BJ (cell line): Measurements from ENCODE around the gene ZDHHC8. TPM values are rescaled to one million over a fixed set of nuclear protein-coding genes. Genes with fewer than 3 reads are reported as not detected.
A peak's percentile ranks its signal among the peaks of the same experiment; 100 is the strongest.

Experiments used
- CTCF ChIA-PET: fragments of 350-600 bp; formaldehyde crosslinking; extraction: SDS; loops from one replicate; lab custom pipeline; 2021; ENCODE audit warnings: antibody characterized with exemption, inconsistent platforms; lab: Yijun Ruan, JAX
- POLR2A ChIA-PET: fragments of 300-600 bp; sonication (Branson Sonifier 250); formaldehyde crosslinking; extraction: SDS; loops from one replicate; lab custom pipeline; 2021; ENCODE audit warnings: antibody characterized with exemption; lab: Charles Lee
- DNase-seq: peaks from one replicate; pipeline ENCODE4 v3.0.0-alpha.2; 2011; ENCODE audit warnings: low read depth
- H3K27me3 ChIP-seq: 2 replicates; pipeline ENCODE4 v1.6.0; 2011; ENCODE audit warnings: low read length; ENCODE audit not compliant: control insufficient read depth, insufficient read depth
- H3K36me3 ChIP-seq: 2 replicates; pipeline ENCODE4 v1.5.1; 2011; ENCODE audit warnings: low read length; ENCODE audit not compliant: control insufficient read depth, insufficient read depth
- H3K4me3 ChIP-seq: 2 replicates; pipeline ENCODE4 v1.5.1; 2011; ENCODE audit warnings: low read depth, mild to moderate bottlenecking, control low read depth, low read length
- polyA minus RNA-seq: library from RNA; depleted of rRNA, polyadenylated mRNA; stranded (reverse); fragments of >200 nt; gene quantifications from 2 replicates; pipeline ENCODE4 v1.2.3, GENCODE V29; 2011; rRNA and poly(A)+ RNA removed
- polyA plus RNA-seq: library from polyadenylated mRNA; depleted of rRNA; stranded (reverse); fragments of >200 nt; gene quantifications from 2 replicates; pipeline ENCODE4 v1.2.3, GENCODE V29; 2011; rRNA removed
- TF ChIP-seq, protein P1 (sequence below): IDR thresholded peaks from 2 replicates; pipeline ENCODE4 v1.5.1; 2011; ENCODE audit warnings: low read depth, mild to moderate bottlenecking, control low read depth, inconsistent platforms, low read length, moderate library complexity; ENCODE audit not compliant: insufficient read depth

The ZDHHC8 gene, protein sequence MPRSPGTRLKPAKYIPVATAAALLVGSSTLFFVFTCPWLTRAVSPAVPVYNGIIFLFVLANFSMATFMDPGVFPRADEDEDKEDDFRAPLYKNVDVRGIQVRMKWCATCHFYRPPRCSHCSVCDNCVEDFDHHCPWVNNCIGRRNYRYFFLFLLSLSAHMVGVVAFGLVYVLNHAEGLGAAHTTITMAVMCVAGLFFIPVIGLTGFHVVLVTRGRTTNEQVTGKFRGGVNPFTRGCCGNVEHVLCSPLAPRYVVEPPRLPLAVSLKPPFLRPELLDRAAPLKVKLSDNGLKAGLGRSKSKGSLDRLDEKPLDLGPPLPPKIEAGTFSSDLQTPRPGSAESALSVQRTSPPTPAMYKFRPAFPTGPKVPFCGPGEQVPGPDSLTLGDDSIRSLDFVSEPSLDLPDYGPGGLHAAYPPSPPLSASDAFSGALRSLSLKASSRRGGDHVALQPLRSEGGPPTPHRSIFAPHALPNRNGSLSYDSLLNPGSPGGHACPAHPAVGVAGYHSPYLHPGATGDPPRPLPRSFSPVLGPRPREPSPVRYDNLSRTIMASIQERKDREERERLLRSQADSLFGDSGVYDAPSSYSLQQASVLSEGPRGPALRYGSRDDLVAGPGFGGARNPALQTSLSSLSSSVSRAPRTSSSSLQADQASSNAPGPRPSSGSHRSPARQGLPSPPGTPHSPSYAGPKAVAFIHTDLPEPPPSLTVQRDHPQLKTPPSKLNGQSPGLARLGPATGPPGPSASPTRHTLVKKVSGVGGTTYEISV
- polyA plus RNA-seq = 15.1 and 32.2 TPM in 2 replicates
- polyA minus RNA-seq = 13.5 and 17.6 TPM in 2 replicates

DNA sequence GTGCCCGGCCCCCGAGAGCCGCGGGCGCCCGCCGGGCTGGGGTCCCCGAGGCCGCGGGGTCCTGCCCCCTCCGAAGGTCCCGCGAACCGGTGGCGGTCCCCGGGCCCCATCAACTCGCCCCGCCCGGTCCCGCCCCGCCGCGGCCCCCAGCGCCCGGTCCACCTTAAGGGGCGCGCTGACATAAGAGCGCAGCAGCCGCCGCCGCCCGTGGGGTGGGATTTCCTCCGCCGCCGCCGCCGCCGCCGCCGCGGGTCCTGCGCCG is at the start of gene ZDHHC8:
TSS of gene ZDHHC8 (plus strand) at position 208 of the 262 bp plus-strand sequence. CDS start 144 bp downstream, outside the sequence.
- no peak for DNase-seq
- POLR2A ChIA-PET = no interaction called here
- Histone ChIP-seq H3K4me3 (peak within 1 kb of the TSS; percentile 91), H3K36me3 (peaks cover 6% of the 10 kb centered on the region), H3K27me3 (no peaks in the 10 kb centered on the region)
- TF ChIP-seq, protein P1, sequence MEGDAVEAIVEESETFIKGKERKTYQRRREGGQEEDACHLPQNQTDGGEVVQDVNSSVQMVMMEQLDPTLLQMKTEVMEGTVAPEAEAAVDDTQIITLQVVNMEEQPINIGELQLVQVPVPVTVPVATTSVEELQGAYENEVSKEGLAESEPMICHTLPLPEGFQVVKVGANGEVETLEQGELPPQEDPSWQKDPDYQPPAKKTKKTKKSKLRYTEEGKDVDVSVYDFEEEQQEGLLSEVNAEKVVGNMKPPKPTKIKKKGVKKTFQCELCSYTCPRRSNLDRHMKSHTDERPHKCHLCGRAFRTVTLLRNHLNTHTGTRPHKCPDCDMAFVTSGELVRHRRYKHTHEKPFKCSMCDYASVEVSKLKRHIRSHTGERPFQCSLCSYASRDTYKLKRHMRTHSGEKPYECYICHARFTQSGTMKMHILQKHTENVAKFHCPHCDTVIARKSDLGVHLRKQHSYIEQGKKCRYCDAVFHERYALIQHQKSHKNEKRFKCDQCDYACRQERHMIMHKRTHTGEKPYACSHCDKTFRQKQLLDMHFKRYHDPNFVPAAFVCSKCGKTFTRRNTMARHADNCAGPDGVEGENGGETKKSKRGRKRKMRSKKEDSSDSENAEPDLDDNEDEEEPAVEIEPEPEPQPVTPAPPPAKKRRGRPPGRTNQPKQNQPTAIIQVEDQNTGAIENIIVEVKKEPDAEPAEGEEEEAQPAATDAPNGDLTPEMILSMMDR = no peak
- CTCF ChIA-PET = no interaction called here

DNA sequence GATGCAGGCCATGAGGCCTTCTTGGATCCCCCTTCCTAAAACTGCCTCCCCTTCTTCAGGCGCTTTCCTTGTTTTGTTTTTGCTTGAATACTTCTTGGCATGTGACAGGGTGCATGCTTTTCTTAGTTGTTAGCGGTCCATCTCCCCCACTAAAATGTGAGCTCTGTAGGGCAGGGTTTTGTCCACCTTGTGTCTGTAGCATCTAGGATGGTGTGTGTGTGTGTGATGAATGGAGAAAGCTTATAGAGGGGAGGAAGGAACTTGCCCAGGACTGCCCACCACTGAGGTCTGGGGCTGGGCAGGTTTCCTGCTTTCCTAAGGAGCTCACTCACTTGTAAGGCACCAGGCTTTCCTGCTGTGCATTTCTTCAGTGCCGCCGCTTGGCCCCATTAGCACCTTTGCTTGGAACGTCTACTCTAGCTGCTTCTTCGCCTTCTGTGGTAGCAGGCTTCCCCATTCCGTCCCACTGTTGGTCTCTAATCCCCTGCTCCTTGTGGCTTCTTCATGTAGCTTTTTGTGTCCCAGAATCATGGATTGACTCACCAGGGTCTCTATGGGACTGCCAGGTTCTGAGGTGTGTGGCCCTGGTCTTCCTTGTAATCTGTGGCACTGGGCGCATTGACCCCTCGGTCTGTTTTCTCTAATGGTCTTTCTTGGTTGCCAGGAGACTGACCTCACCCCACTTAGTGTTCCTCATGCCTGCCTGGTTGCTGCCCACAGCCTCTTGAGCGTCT is 48.3 kb upstream of the ZDHHC8 start:
- POLR2A ChIA-PET = no interaction called here
- CTCF ChIA-PET = no interaction called here
- no peak overlapping the region for H3K4me3 ChIP-seq
- TF ChIP-seq, protein P1 = no peak
- H3K36me3 ChIP-seq = peaks cover 21% of the 10 kb centered on the region
- no peak for DNase-seq
- no peaks in the 10 kb centered on the region for H3K27me3 ChIP-seq

DNA sequence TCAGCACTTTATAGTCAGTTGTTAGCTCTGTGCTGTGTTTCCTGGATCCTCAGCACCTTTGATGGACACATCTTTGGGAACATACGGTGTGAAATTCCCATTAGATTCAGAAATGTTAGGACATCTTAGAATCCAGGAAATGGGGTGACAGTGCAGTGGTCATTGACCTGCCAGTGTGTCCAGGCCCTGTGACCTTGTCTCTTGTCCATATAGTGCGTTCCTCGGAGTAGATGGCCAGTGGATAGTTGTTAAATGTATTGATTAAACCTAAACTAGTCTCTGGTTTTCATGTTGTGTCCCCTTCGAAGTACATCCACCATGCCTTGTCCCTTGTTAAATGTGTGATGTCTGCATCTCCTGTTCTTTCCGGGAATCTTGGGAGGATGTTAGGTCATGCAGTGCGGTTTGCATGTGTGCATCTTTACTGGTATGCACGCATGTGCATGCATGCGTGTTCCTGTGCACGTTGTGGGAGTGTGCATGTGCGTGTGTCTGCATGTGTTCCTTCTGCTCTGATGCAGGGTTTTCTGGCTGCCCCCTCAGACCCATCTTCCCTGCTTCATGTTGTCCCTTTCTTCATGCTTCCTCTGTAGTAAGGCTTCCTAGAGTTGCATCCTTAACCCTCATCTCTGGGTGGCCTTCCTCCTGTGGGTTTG is 47.6 kb upstream of the ZDHHC8 start:
- TF ChIP-seq, protein P1 = no peak
- H3K4me3 ChIP-seq = no peak overlapping the region
- ChIA-PET CTCF (no interaction called here), POLR2A (no interaction called here)
- DNase-seq = no peak
- H3K27me3 ChIP-seq = no peaks in the 10 kb centered on the region
- peaks cover 23% of the 10 kb centered on the region for H3K36me3 ChIP-seq

DNA sequence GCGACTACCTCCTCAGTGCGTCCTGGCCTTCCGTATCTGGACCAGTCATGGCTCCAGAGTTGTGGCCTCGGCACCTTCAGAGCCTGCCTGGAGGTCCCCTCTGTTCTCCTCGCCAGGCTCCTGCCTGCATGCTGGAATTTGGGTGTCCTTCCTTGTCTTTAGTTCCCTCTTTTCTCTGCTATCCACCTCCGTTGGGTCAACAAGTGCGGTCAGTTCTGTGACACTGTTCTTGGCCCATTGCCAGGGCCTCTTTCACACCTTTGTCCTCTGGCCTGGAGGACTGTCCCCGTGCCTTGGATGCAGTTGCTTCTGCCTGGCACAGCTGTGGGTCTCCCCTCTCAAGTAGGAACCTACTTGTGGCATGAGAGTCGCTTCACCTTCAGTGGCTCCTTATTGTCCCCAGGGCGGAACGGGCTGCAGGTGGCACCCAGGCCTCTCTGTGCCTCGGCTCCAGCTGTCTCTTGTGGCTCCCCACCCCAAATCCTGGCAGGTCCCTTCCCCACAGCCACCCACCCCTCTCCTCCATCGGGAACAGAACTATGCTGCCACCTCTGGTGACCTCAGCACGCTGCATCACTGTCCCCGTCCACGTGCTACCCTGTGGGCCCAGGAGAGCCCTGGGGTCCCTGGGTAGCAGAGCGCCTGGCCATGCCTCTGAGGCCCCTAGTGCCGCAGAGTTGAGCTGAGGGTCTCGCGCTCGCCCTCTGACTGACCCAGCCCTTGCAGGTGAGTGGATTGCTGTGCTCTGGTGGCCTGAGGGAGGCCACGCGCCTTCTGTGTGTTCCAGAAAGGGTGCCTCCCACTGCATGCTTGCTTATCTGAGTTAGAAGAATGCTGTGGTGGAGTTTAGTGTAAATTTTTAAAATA is 46.8 kb upstream of the ZDHHC8 start:
- DNase-seq = no peak
- peaks cover 24% of the 10 kb centered on the region for H3K36me3 ChIP-seq
- POLR2A ChIA-PET = no interaction called here

More for the DNA sequence above, 46.8 kb upstream of the ZDHHC8 start:
- CTCF ChIA-PET = interaction anchor here (1.2 kb wide), 1 partner anchor 27 kb away, joined by 4 read pairs; no protein-coding TSS in a partner anchor
- TF ChIP-seq, protein P1 = peak; percentile 37
- H3K27me3 ChIP-seq = no peaks in the 10 kb centered on the region
- no peak overlapping the region for H3K4me3 ChIP-seq
